Kidney glomerular epithelial cell (primary cell): ENCODE data around the gene FAM193A.
"Not testable (repeated sequence)": the region's sequence is repeated elsewhere in the genome, so short reads cannot be mapped to it uniquely, and the experiment has no call there.

Experiments
- DNase-seq: peaks from one replicate; lab custom pipeline; 2025; lab: John Stamatoyannopoulos, UW

The FAM193A gene

GRCh38 chr4:2695346-2696060, 159.1 kb downstream of the FAM193A start:
- DNase-seq, result no peak

GRCh38 chr4:2696423-2696822, 160.0 kb downstream of the FAM193A start:
- DNase-seq, result no peak

- DNase-seq, result no peak
Observed at GRCh38 chr4:2697995-2698414, 161.6 kb downstream of the FAM193A start.

GRCh38 chr4:2698504-2698903, 162.1 kb downstream of the FAM193A start:
- DNase-seq, result no peak

GRCh38 chr4:2698951-2699505, 162.6 kb downstream of the FAM193A start:
- no peak for DNase-seq

- no peak for DNase-seq
Observed at GRCh38 chr4:2699534-2699933, 163.1 kb downstream of the FAM193A start.

- no peak for DNase-seq
Observed at GRCh38 chr4:2700031-2700430, 163.6 kb downstream of the FAM193A start.

GRCh38 chr4:2702361-2702760, 165.9 kb downstream of the FAM193A start:
- DNase-seq, result no peak

- no peak for DNase-seq
Observed at GRCh38 chr4:2702770-2703169, 166.3 kb downstream of the FAM193A start.

GRCh38 chr4:2712261-2712842, 175.9 kb downstream of the FAM193A start:
- no peak for DNase-seq

- no peak for DNase-seq
Observed at GRCh38 chr4:2713337-2713736, 176.9 kb downstream of the FAM193A start.

- no peak for DNase-seq
Observed at GRCh38 chr4:2714061-2714770, 177.8 kb downstream of the FAM193A start.

GRCh38 chr4:2714918-2715317, 178.5 kb downstream of the FAM193A start:
- no peak for DNase-seq

- no peak for DNase-seq
Observed at GRCh38 chr4:2715426-2715825, 179.0 kb downstream of the FAM193A start.

GRCh38 chr4:2716236-2716635, 179.8 kb downstream of the FAM193A start:
- DNase-seq, result no peak

GRCh38 chr4:2721586-2721985, 185.1 kb downstream of the FAM193A start:
- no peak for DNase-seq

- no peak for DNase-seq
Observed at GRCh38 chr4:2722033-2722432, 185.6 kb downstream of the FAM193A start.

GRCh38 chr4:2723751-2724150, 187.3 kb downstream of the FAM193A start:
- no peak for DNase-seq

- no peak for DNase-seq
Observed at GRCh38 chr4:2725380-2725779, 188.9 kb downstream of the FAM193A start.

- not testable (repeated sequence) for DNase-seq
Observed at GRCh38 chr4:2726881-2727280, 190.4 kb downstream of the FAM193A start.

GRCh38 chr4:2728221-2728620, 191.8 kb downstream of the FAM193A start:
- no peak for DNase-seq

GRCh38 chr4:2728806-2729532, 192.5 kb downstream of the FAM193A start:
- DNase-seq, result no peak
